GM12875 (cell line): Measurements from ENCODE around the gene TRAF5.
"Not testable (repeated sequence)": the region's sequence is repeated elsewhere in the genome, so short reads cannot be mapped to it uniquely, and the experiment has no call there.

Experiments used
- H3K4me3 ChIP-seq: one replicate; pipeline ENCODE4 v1.5.1; 2011; ENCODE audit warnings: low read depth, low read length, control low read depth
- CTCF ChIP-seq: IDR thresholded peaks from 2 replicates; pipeline ENCODE4 v1.5.1; 2011; ENCODE audit warnings: low read depth, mild to moderate bottlenecking, control low read depth, inconsistent platforms, low read length, moderate library complexity, borderline replicate concordance; ENCODE audit not compliant: insufficient read depth

Gene TRAF5

DNA sequence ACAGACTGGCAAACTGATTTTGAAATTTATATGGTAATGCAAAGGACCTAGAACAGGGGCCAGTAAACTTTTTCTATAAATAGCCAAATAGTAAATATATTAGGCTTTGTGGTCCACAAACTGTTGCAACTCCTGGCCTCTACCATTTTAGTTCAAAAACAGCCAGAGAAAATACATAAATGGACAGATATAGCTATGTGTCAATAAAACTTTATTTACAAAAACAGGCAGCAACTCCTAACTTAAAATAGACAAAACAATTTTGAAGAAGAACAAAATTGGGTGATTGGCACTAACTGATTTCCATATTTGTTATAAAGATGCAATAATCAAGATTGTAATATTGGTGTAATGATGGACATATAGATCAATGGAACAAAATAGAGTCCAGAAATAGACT is 6.7 kb upstream of the TRAF5 start:
- H3K4me3 ChIP-seq, result no peak overlapping the region
- no peak for TF ChIP-seq CTCF

DNA sequence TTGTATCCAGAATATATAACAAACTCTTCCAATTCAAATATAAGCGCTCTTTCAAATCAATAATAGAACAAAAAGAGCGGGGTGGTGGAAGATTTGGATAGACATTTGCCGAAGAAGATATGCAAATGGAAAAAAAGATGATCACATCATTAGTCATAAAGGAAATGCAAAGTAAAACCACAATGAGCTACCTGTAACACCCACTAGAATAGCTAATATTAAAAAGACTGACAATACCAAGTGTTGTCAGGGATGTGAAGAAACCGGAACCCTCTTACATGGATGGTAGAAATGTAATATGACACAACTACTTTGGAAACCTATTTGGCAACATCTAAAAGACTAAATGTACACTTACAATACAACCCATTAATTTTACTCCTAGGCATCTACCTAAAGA is 5.7 kb upstream of the TRAF5 start:
- TF ChIP-seq CTCF, result no peak
- no peak overlapping the region for H3K4me3 ChIP-seq

DNA sequence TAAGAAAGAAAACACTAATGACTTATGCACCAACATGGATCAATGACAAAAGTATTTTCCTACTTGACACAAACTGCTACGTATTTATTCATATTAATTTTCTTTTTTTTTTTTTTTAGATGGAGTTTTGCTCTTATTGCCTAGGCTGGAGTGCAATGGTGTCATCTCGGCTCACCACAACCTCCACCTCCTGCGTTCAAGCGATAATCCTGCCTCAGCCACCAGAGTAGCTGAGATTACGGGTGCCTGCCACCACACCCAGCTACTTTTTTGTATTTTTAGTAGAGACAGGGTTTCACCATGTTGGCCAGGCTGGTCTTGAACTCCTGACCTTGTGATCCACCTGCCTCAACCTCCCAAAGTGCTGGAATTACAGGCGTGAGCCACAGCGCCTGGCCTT is 5.0 kb upstream of the TRAF5 start:
- not testable (repeated sequence) for H3K4me3 ChIP-seq

DNA sequence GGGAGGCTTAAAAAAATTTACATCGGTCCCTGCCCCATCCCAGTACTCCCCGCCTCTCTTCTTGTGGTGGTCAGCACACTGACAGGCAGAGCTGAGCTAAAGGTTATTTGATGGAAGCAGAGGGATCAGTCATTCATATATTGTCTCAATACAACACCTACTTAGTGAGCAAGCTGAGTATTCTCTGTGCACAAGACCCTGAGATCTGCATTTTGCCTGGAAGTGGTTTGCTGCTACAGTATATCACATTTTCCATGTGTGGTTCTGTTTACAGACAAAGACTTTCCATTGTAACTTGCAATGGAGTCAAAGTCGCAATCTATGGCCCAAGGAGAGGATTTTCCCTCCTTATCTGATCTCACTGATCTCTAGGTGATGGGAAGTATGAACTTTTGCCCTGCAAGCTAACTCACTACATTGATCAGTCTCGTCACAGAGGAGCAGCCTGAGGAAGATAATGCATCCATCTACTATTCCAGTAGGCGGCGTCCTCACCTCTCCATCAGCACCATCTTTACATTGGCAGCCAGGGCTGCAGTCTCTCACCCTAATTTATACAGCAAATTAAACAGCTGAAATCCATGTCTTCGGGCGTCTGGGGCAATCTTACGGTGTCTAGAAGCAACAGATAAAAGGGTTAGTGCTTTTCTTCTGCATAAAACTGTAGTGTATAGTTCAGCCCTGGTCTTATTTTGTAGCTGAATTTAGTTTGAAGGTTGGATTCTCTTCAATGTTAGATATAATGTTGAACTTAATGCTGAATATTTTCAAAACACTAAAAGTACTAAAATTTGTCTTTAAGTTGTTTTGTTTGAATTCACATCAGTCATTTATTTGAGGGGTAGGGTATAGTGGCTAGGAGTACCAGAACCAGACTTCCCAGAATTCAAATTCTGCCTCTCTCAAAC is 3.2 kb upstream of the TRAF5 start:
- H3K4me3 ChIP-seq, result no peak overlapping the region
- TF ChIP-seq CTCF, result peak; percentile 88

GRCh38 chr1:211324992-211325775 is 1.4 kb upstream of the TRAF5 start:
- TF ChIP-seq CTCF, result no peak
- H3K4me3 ChIP-seq, result no peak overlapping the region

- peak overlapping the region; percentile 88 for H3K4me3 ChIP-seq
- TF ChIP-seq CTCF, result no peak
Measured at GRCh38 chr1:211326140-211326527, 499 bp upstream of the TRAF5 start.

GRCh38 chr1:211327346-211327921 is 801 bp downstream of the TRAF5 start:
- H3K4me3 ChIP-seq, result peak overlapping the region; percentile 88
- TF ChIP-seq CTCF, result no peak
